GM23338 (cell line): ENCODE data around the gene CHN2.

Experiments used
- CREB1 ChIP-seq: fragments of 250-450 bp; sonication (Bioruptor Pico); IDR thresholded peaks from 2 replicates; pipeline ENCODE4 v1.5.0; 2020; ENCODE audit warnings: low read depth, mild to moderate bottlenecking, moderate library complexity
- CTCF ChIP-seq, 2 experiments: fragments of 200-600 bp in 1 of 2; sonication (generic) in 1 of 2; conservative IDR thresholded peaks; 2 replicates each; pipeline versions ENCODE4 v1.5.1 to v1.6.1; 2016 to 2017; ENCODE audit warnings: antibody characterized with exemption in 2 of 2, low read depth in 2 of 2, mild to moderate bottlenecking in 2 of 2, moderate library complexity in 1 of 2
- EZH2 ChIP-seq: fragments of 200-600 bp; sonication (generic); IDR thresholded peaks from one replicate; pipeline ENCODE4 v1.8.0; 2017; ENCODE audit warnings: antibody characterized with exemption, mild to moderate bottlenecking, low read depth; ENCODE audit not compliant: unreplicated experiment
- EZH2phosphoT487 ChIP-seq: fragments of 200-600 bp; sonication (generic); IDR thresholded peaks from one replicate; pipeline ENCODE4 v1.8.1; 2018; ENCODE audit warnings: antibody characterized with exemption; ENCODE audit not compliant: unreplicated experiment
- NANOG ChIP-seq: IDR thresholded peaks from 2 replicates; pipeline ENCODE4 v1.6.1; 2016; ENCODE audit warnings: antibody characterized with exemption, borderline replicate concordance
- POLR2AphosphoS5 ChIP-seq: IDR thresholded peaks from 2 replicates; pipeline ENCODE4 v1.6.1; 2016; ENCODE audit warnings: antibody characterized with exemption, low read depth
- ZNF331 ChIP-seq: fragments of 250-450 bp; sonication (Bioruptor Pico); IDR thresholded peaks from 2 replicates; pipeline ENCODE4 v1.5.0; 2020; ENCODE audit warnings: low read depth, mild to moderate bottlenecking, moderate library complexity
- ZNF462 ChIP-seq: fragments of 250-450 bp; sonication (Bioruptor Pico); IDR thresholded peaks from 2 replicates; pipeline ENCODE4 v1.5.0; 2020; ENCODE audit warnings: mild to moderate bottlenecking, moderate library complexity
- TF ChIP-seq, protein P1 (sequence below): IDR thresholded peaks from 2 replicates; pipeline ENCODE4 v1.6.1; 2016; ENCODE audit warnings: antibody characterized with exemption
- TF ChIP-seq, protein P2 (sequence below): IDR thresholded peaks from one replicate; pipeline ENCODE4 v1.6.1; 2018; ENCODE audit warnings: antibody characterized with exemption; ENCODE audit not compliant: unreplicated experiment

DNA sequence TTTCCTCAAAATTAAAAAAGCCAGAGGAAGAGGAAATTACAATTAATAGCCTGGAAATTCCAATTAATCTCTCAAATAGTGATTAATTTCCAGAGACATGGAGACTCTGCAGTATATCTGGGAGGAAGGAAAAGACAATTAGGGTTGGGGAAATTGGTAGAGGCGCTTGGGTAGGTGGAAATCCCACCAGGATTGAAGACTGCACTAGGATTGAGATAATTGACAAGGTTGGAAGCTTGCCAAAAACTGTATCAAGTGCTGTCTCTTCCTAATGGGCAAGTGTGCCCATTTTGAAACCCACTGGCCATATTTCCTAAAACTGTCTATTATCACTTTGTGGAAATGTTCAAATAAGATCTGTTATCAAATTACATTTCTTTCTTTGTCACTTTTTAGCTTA lies 21.6 kb downstream of the CHN2 start:
- TF ChIP-seq CTCF (conservative IDR thresholded peaks at IDR 0.05; ENCODE audit: low read depth in 2 of 2) (no peak), EZH2phosphoT487 (no peak), EZH2 (no peak), POLR2AphosphoS5 (no peak), CREB1 (CRISPR knock-in tag) (no peak), ZNF462 (CRISPR knock-in tag) (no peak), ZNF331 (CRISPR knock-in tag) (no peak), NANOG (no peak)
- TF ChIP-seq, protein P1, sequence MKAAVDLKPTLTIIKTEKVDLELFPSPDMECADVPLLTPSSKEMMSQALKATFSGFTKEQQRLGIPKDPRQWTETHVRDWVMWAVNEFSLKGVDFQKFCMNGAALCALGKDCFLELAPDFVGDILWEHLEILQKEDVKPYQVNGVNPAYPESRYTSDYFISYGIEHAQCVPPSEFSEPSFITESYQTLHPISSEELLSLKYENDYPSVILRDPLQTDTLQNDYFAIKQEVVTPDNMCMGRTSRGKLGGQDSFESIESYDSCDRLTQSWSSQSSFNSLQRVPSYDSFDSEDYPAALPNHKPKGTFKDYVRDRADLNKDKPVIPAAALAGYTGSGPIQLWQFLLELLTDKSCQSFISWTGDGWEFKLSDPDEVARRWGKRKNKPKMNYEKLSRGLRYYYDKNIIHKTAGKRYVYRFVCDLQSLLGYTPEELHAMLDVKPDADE = no peak
- TF ChIP-seq, protein P2, sequence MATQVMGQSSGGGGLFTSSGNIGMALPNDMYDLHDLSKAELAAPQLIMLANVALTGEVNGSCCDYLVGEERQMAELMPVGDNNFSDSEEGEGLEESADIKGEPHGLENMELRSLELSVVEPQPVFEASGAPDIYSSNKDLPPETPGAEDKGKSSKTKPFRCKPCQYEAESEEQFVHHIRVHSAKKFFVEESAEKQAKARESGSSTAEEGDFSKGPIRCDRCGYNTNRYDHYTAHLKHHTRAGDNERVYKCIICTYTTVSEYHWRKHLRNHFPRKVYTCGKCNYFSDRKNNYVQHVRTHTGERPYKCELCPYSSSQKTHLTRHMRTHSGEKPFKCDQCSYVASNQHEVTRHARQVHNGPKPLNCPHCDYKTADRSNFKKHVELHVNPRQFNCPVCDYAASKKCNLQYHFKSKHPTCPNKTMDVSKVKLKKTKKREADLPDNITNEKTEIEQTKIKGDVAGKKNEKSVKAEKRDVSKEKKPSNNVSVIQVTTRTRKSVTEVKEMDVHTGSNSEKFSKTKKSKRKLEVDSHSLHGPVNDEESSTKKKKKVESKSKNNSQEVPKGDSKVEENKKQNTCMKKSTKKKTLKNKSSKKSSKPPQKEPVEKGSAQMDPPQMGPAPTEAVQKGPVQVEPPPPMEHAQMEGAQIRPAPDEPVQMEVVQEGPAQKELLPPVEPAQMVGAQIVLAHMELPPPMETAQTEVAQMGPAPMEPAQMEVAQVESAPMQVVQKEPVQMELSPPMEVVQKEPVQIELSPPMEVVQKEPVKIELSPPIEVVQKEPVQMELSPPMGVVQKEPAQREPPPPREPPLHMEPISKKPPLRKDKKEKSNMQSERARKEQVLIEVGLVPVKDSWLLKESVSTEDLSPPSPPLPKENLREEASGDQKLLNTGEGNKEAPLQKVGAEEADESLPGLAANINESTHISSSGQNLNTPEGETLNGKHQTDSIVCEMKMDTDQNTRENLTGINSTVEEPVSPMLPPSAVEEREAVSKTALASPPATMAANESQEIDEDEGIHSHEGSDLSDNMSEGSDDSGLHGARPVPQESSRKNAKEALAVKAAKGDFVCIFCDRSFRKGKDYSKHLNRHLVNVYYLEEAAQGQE = no peak
